ENCODE results near the gene VEZT.
"Not testable (repeated sequence)": the region's sequence is repeated elsewhere in the genome, so short reads cannot be mapped to it uniquely, and the experiment has no call there.

Gene VEZT, protein sequence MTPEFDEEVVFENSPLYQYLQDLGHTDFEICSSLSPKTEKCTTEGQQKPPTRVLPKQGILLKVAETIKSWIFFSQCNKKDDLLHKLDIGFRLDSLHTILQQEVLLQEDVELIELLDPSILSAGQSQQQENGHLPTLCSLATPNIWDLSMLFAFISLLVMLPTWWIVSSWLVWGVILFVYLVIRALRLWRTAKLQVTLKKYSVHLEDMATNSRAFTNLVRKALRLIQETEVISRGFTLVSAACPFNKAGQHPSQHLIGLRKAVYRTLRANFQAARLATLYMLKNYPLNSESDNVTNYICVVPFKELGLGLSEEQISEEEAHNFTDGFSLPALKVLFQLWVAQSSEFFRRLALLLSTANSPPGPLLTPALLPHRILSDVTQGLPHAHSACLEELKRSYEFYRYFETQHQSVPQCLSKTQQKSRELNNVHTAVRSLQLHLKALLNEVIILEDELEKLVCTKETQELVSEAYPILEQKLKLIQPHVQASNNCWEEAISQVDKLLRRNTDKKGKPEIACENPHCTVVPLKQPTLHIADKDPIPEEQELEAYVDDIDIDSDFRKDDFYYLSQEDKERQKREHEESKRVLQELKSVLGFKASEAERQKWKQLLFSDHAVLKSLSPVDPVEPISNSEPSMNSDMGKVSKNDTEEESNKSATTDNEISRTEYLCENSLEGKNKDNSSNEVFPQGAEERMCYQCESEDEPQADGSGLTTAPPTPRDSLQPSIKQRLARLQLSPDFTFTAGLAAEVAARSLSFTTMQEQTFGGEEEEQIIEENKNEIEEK

DNA sequence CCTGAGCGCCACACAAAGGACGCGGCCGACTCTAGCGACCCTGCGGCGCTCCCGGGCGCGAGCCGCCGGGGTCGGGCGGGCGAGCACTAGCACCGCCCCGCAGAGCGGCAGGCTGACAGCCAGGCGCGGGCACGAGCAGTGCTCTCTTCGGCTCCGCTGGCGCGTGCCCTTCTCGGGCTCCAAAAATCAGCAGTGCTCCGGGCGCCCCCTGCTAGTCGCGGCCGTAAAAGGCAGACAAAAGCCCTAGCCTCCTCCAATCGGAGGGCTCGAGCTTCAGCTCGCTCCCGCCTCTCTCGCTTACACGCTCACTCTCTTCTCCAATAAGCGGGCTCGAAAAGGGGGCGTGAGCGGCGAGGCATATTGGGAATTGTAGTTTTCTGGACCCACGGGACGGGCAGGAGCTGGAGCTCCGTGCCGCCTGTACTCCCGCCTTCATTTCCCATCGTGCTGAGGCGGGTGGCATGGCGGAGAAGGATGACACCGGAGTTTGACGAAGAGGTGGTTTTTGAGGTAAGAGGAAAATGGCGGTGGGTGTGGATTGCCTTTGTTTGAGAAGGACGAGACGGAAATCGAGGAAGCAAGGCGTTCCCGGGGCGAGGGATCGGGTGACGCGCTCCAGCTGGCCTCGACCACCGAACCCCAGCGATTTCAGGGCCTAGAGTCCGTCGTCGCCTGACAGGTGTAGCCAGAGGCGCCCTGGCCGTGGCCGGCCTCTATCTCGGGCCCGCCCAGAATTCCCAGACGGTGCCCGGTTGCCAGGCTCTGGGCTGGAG lies at the start of gene VEZT, which contains the start of gene FGD6:
TSS of gene VEZT (plus strand) at position 431 of the 773 bp plus-strand sequence. CDS start at position 475, 44 bp downstream.
TSS of gene FGD6 (minus strand) at position 91 of the 773 bp plus-strand sequence. CDS start 227 bp downstream, outside the sequence.
- DNase-seq (ENCODE audit: low spot score) = peak; percentile 97

DNA sequence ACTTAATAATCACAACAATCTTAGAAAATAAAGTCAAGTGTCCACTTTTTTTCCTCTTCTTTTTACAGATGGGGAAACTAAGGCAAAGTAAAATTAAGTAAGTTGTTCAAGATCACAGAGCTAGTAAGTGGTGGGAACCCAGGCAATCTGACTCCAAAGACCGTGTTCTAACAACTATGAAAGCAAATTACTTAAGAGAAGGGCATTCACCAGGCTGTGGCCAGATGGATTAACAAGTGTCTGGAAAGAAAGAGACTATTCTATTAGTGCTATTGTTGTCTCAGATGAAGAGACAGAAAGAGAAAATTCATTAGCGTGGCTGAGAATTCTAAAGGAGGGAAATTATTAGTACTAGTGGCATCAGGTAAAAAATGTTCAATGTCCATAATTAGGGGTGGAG lies 48.9 kb upstream of the VEZT start:
- no peak for DNase-seq (ENCODE audit: low spot score)

DNA sequence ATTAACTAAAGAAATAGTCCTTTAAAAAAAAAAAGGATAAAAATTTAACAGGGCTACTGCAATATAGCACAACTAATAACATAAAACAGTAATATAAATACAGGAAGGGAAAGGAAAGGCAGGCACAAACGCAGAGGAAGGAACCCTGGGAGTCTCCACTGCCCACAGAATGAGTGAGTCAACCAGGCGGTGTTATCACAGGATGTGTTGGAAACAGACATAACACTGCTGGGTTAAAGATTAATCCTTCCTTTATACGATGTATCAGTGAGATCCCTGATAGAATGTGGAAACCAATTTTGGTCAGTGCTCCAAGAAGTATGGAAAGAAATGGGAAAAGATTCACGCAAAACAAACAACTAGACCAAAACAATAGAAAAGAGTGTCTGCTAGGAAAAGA lies 48.2 kb upstream of the VEZT start:
- peak; percentile 77 for DNase-seq (ENCODE audit: low spot score)

DNA sequence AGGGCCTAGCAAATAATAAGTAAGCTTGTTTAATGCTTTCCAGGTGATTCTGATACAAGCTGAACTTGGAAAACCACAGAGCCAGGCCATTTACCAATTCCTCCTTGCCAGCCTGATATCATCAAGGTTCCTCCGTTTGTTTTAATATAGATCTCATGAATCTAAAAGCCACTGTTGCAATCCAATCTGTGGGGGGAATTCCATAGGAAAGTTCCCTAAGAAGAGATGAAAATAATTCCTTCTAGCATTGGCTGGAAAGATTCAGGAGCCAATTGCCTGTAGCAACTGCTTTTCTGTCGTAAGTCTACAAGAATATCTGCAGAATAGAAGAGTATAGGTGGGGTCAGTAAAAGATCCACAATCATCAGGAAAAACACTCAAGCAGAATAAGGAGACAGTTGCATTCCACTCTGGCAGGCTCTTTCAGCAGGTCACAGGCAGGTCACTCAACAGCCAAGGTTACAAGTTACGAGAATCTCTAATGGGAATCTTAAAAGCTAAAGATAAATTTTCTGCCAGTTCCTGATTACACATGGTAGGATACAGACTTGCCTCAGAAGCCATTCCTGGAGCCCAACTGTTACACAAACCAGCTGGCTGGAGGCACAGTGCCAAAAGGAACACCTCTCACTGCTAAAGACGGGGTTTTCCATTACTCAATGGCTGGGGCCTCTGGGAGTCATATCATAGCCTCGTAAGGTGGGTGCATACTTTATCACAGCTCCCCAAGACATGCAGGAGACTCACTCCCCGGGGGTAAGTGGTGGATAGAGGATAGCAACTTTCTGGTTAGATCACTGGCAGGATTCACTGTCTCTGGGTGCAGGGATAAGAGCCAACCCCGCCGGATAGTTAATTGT lies 44.0 kb upstream of the VEZT start:
- peak; percentile 35 for DNase-seq (ENCODE audit: low spot score)

DNA sequence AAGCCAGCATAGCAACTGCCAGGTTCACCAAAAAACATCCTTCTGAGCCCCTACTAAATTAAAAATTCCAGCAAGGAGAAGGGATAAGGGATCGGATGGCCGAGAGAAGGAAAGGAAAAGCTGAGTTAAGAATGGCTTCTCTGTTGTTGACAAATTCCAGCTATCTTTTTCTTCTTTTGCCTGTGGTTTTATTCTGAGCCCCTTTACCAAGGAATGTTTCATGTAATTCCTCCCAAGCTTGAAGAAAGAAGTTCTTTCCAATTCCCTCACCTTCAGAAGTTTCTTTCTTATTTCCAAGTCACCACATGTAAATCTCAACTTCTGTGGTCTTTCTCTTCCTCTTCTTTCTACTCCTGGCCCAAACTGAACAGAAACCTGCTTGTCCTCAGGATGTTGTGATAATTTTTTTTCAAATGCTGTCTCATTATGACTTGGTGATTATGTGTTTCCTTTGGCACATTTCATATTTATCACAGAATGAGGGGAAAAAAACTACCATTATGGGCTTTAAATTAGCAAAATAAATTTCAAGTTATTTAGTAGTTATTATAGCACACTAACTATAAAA lies 40.3 kb upstream of the VEZT start:
- no peak for DNase-seq (ENCODE audit: low spot score)

DNA sequence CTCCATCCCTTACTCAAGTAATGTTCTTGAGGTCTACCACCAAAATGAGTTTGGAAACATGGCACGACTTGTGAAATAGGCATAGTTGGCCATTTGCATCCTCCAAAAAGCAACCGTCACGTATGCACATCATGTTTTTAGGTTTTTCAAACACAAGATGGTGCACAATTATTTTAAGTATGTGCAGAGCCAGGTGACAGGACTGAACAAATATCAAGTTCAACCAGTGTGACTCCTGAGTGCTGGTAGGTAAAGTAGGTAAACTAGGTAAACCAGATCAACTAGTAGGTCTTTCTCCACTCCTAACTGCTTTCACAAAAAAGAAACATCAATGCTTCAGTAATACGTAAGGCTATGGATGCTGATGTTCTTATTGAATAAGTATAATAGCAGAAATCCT lies 39.5 kb upstream of the VEZT start:
- DNase-seq (ENCODE audit: low spot score) = no peak

DNA sequence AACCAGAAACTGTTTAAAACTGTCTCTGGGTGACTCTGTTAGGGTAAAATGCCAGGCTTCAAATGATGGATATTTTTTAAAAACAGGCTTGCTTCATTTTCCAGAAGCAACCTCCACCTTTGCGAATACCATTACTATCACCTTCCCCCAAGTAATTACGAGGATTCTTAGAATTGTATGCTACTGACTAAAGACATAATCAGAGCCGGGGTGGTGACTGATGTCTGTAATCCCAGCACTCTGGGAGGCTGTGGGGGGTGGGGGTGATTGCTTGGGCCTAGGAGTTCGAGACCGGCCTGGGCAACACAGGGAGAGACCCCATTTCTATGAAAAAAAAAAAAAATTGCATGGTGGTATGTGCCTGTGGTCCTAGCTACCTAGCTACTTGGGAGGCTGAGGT lies 38.6 kb upstream of the VEZT start:
- DNase-seq (ENCODE audit: low spot score) = no peak

DNA sequence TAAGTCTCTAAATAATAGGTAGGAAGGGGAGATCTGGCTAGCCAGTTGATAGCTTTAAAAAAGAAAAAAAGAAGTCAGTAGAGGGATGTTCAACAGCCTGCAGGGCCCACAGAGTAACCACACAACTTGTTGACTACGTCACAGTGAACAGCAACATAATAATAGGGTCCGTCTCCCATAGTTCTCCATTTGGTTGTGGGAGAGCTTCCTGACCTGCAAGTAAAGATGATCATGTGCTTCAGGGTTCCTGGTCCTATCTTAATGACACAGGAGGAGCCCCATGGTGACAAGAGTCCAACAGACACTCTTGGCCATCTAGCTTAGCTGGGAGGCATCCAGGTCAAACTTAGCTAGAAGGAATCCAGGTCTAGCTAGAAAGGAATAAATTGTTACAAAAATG lies 36.5 kb upstream of the VEZT start:
- DNase-seq (ENCODE audit: low spot score) = no peak

DNA sequence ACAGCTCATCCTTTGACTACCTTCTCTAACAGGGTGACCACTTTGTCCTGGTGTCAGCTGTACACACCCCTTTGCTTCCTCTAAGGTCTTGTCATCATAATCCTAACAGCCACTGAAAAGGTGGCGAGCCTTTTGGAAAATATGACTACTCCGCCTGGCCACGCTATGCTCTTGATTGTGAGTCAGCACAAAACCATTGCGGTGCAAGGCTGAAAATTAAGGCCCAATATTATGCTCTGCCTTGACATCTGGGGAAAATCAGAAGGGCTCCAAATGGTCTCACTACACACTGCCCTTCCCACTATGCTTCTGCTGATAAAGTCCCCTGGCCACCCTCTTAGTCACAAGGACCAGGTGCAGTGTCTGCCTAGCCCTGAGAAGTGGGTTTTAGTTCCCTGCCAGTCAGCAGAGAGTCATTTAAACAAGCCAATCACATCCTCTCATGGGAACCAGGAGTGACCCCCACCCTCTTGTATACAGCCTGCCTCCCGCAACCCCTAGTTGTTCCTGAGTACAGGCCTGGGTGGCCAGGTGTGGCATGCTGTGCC lies 34.7 kb upstream of the VEZT start:
- DNase-seq (ENCODE audit: low spot score) = no peak

DNA sequence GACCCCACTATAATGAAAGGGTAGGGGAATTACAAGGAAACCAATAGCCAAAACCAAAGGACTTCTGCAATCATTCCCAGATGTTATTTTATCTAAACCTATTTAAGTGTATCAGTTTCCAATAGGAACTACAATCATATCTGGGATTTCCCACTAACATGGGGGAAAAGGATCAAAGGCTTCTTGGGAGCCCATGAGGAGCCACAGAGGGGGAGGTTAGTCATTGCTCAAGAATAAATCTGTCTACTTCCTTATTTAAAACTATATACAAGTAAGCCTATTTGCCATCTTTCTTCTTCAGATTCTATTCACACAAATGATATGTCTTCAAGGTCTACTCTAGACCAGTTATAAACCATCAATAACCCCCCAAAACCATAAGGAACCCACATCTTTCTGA lies 33.5 kb upstream of the VEZT start:
- DNase-seq (ENCODE audit: low spot score) = no peak

DNA sequence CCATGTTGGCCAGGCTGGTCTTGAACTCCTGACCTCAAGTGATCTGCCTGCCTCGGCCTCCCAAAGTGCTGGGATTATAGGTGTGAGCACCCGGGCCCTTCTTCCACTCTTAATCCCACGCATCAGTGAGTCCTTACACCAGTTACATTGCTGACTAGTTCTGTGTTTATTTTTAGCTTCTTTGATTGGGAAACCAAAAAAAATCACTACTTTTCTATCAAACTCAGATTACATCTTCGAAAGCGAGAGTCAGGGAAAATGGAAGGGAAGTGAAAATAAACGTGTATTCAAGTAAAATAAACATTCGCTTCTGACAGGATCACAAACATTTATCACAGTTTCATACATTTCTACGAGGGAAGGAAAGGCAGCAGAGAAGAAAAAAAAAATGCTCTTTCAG lies 32.5 kb upstream of the VEZT start:
- no peak for DNase-seq (ENCODE audit: low spot score)

DNA sequence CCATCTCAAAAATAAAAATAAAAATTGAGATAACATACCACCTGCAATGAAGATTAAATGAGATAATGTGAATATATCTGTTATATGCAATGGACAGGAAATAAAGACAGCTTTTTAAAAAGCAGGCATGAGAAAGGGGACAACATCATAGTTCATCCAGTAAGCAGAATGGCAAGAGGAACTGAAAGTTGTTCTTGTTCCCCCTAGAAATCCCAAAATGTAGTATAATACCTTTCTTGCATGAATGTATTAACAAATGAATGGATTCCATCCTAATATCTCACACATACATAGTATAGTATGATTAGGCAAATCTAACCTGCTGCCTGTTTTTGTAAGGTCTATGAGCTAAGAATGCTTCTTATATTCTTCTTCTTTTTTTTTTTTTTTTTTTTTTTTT lies 31.8 kb upstream of the VEZT start:
- DNase-seq (ENCODE audit: low spot score) = no peak

DNA sequence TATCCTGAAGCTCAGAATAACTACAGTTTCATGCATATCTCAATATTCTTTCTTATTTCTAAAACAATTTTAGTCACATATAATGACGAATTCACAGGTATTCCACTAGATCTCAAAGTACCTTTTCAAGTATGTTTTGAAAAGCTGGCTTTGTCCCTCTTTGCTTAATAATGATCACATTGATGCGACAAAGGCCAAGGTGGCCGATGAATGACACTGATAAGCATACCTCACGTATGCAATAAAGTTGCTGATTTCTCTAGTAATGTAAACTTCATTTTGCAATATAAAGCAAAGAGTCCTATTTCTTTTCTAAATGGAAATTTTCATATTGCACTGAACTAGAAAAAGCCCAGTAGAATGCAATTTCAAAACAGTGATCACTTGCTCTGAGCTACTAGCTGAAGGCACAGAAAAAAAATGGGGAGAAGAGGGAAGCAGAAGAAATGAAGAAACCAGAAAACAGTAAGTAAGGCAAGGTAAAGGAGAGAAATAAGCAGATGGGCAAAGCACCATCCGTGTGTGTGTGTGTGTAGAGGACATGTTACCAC lies 29.7 kb upstream of the VEZT start:
- DNase-seq (ENCODE audit: low spot score) = no peak

DNA sequence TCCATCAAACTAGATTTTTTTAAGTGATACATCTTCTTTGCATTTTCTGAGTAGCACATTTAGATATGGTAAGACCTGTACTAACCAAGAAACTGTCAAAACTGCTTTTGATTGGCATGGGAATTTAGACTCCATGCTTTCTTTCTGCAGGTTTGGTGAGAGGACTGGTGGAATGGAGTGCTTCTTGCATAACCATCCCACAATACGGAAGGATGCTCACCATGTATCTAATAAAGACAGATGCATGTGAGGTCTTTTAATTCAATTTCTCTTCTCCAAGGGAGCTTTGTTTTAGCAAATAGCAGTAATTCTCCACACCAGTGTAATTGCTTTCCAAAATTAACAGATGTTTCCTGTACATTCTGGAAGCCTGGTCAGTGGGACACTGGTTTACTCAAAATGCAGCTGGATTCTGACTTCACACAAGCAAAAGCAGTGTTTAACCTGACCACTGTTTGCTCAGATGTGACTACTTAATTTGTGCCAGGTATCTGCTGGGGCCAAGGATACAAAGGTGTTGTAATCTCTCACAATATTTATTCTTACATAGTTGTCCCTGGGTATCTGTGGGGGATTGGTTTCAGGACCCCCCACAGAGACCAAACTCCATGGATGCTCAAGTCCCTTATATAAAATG lies 26.4 kb upstream of the VEZT start:
- no peak for DNase-seq (ENCODE audit: low spot score)

DNA sequence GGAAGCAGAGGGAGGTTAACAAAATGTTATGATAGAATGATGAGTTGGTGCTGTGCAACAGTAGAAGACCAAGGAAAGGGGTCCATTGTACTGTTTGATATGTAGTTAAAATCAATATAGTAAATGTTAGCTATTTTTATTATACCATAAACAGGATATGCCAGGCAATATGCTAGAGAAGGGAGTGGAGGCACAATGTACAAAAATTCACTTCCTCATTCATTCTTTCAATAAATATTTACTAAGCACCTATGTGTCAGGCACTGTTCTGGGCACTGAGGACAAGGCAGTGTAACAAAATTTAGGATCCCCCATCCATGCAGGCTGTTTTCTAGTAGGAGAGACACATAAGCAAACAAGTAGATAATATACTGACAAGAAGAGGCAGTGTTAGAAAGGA lies 25.3 kb upstream of the VEZT start:
- no peak for DNase-seq (ENCODE audit: low spot score)

DNA sequence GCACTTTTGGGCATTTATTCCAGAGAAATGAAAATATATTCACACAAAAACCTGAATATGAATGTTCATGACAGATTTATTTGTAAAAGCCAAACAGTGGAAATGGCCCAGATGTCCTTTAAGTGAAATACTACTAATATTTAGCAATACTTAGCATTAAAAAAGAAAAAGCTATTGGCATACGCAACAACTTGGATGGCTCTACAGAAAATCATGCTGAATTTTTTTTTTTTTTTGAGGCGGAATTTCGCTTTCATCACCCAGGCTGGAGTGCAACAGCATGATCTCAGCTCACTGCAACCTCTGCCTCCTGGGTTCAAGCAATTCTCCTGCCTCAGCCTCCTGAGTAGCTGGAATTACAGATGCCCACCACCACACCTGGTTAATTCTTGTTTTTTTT lies 24.5 kb upstream of the VEZT start:
- no peak for DNase-seq (ENCODE audit: low spot score)

DNA sequence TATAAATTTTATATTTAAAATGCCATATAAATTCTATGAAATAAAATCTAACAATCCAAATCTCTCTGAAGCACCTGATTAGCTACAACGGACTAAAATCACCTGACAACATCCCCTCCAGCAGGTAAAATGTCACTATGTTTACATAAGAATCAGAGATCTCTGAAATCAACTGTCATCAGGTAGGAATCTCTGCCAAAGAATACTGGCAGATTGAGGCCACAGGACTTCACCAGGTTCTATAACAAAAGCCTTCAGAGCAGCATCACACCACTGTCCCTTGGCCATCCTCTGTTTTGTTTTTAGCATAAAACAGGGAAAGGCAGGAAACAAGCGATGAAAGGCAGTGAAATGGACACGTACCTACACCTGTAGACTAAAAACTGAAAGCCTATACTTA lies 22.5 kb upstream of the VEZT start:
- DNase-seq (ENCODE audit: low spot score) = no peak

DNA sequence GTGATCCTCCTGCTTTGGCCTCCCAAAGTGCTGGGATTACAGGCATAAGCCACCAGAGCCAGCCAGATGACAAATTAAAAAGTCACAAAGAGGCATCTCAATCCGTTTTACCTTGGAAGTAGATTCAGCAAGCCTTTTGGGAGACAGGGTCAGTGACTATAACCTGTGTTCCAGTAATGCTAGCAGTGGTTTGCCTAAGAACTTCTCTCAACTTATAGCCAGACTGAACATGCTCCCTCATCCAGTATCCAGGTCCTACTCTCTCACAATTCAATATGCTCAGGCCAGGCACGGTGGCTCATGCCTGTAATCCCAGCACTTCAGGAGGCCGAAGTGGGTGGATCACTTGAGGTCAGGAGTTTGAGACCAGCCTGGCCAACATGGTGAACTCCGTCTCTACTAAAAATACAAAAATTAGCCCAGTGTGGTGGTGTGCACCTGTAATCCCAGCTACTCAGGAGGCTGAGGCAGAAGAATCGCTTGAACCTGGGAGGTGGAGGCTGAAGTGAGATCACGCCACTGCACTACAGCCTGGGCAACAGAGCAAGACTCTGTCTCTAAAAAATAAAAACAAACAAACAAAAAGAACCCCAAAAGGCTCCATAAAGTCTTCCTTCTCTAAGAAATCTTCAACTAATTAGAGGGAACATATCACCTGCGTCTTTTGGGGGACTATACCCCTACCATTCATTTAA lies 20.6 kb upstream of the VEZT start:
- not testable (repeated sequence) for DNase-seq (ENCODE audit: low spot score)

DNA sequence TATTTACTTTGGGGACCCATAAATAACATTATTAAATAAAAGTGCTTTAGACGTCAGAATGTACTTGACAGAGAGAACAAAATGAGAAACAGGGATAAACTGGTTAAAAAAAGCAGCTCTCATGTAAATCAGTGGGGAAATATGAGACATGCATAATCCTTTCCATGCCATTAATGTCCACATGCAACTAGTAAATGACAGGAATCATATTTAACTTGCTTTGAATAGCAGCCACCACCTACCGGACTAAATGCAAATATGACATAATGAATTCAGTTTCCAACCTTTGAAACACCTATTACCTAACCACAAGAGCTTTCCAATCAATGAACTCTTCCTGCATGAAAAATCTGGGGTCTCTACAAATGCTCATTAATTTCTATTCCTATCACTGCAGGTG lies 20.0 kb upstream of the VEZT start:
- DNase-seq (ENCODE audit: low spot score) = no peak

DNA sequence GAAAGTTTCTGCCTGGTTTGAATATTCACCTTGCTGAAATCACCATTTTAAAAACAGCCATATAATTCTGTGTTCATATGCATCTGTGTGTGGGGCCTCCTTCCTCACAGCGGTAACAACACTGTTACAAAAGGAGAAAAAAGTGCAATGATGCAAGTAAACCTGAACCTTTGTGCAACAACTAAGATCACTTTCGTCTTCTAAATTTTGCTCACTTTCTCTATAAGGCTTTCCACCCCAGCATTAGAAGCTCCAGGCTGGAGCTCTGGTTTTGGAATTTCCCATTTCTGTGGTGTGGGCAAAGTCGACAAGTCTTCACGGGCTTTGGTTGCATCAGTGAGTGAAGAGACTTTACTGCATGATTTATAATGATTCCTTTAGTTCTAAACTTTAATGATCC lies 18.7 kb upstream of the VEZT start:
- no peak for DNase-seq (ENCODE audit: low spot score)
